HG02610 (cell line): ENCODE data around the gene LRPPRC.
"Not testable (repeated sequence)": the region's sequence is repeated elsewhere in the genome, so short reads cannot be mapped to it uniquely, and the experiment has no call there.

Experiments
- ATAC-seq: cut with Tn5 transposase; IDR thresholded peaks from one replicate; pipeline ENCODE4 v1.9.1; 2021; ENCODE audit warnings: mild to moderate bottlenecking, moderate library complexity; ENCODE audit not compliant: unreplicated experiment

LRPPRC gene

DNA sequence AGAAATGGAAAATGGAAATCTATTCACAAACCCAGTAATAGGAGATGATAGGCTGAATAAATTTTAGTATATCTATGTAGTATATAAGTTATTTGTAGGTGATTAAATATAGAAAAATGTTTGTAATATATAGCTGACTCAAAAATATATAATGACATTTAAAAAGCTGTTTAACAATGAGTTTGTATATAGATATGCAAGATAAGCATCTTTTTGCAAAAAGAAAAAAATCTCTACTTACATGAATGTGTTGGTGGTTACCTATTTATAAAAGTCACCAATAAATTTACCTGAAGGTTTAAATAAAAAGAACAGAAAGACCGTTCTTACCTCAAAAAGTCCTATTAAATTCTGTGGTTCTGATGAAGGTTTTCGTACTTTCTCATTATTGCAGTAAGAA, 71.3 kb downstream of the LRPPRC start:
- no peak for ATAC-seq

GRCh38 chr2:43911136-43911790, 84.5 kb downstream of the LRPPRC start:
- ATAC-seq: not testable (repeated sequence)

DNA sequence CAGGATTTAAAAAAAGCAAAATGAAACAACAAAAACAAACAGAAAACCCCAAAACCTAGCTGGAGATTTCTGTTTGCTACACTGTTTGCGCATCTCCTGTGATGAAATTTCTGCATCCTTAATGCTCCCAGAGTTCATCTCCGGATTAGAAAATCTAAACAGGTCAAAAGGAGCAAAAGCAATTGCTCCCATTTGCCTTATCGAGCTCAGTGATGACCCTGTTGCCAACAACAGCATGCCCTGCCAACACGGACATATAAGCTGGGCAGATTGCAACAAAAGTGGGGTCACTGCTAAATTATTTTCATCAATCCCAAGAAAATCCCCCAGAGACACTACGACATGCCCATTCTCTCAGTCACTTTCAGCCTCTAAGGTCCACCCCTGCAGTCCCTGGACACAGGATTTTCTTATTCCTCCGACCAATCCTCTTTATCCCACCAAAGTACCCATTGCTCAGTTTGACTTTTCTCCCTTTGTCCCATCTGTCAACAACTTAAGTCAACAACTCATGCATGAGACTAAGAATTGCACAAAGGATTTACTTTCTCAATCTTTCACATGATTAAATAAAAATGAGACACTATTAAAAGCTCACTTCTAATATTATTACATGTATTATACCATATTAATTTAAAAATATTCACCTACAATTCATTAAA, 89.2 kb downstream of the LRPPRC start:
- no peak for ATAC-seq

- no peak for ATAC-seq
Measured at GRCh38 chr2:43905871-43906270, 89.9 kb downstream of the LRPPRC start.

GRCh38 chr2:43905371-43905803, 90.4 kb downstream of the LRPPRC start:
- peak; percentile 76 for ATAC-seq

GRCh38 chr2:43899589-43899988, 96.2 kb downstream of the LRPPRC start:
- no peak for ATAC-seq

DNA sequence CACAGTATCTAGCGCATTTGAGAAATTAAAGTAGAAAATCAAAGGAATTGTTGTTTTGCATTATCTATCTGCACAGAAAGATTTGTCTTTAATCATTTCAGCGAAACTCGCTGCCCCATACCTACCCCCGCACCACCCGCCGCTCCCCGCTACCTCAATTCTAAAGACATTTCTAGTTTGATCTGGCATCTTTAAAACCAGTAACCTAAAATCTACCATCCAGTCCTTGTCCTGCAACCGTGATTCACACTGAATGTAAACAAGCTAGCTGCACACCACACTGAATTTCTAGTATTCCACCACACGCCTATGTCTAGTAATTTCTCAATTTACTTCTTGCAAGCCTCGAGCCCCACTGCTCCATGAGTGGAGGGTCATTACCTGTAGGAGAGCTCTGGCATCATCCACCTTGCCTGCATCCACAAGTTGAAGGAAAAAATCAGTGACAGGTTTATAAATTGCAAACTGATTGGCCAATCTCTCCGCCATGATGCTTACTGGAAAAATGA, 96.9 kb downstream of the LRPPRC start:
- ATAC-seq: no peak

- ATAC-seq: no peak
Measured at GRCh38 chr2:43898134-43898837, 97.5 kb downstream of the LRPPRC start.

DNA sequence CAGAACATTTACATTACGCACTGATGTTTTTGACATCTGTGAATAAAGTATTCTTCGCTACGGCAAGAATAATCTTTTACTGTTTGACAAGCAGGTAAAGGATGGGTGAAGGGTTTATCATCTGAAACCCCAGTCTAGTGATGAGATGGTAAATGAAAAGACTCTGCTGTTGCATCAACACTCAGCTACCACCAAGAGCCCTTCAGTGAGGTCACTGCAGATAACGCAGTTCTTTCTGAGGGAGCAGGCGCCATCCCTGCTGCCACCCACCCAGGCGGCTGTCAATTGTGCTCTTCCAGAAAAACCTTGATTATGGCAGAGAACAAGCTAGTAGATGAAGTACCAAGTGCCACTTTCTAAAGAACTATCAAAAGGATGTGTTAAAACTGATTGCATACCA, 98.3 kb downstream of the LRPPRC start:
- no peak for ATAC-seq

DNA sequence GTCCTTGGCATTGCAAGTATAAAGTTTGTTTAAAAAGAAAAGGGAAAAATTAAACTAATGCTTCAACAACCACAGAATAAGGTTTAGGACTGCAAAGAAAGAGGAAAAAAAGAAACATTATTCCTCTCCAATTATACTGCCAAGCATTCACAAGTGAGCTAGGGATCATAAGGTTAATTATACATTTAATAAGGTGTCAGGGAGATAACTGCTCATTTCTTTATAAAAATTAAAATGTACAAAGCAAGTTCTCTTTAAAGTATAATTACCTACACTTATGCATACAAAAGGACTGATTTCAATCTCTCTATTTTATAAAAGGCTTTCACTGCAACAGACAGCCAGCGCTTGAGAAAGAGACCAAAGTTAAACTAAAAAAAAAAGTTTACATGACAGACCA, 98.9 kb downstream of the LRPPRC start:
- no peak for ATAC-seq

- ATAC-seq: no peak
Measured at GRCh38 chr2:43894743-43895142, 101.0 kb downstream of the LRPPRC start.

- no peak for ATAC-seq
Measured at GRCh38 chr2:43890855-43891254, 104.9 kb downstream of the LRPPRC start.

DNA sequence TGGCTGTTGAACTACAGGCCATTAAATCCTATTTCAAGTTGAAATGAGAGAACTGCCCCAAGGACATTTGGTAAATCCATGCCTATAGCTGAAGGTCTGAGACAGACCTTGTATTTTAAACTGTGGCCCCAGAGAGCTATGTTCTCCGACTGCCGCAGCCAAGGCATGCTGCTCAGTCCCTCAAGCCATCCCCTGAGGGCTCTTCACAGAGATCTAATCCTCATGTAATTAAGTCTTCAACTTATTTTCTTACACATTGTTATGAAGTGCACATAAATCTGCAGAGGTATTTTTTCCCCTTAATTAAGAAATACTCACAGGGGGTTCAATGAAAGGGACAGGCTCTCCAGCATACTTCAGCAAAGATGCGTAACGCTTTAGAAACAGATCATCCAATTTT, 106.4 kb downstream of the LRPPRC start:
- ATAC-seq: no peak

DNA sequence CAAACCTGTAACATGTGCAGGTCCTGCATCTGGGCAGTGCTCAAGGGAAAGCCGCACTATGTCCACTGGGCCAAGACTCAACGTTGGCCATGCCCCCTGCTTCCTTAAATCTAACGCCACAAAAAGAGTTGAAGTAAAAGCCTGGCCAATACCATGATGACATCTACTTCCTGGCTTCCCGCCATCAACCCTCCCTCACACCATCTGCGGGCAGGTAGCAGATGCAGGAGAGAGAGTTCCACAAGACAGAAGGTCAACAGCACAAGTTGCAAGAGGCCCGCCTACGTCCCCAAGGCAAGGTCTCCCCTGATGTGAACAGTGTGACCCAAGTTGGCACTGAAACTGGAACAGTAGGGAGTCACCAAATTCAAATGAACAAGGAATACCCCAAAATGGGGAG, 108.6 kb downstream of the LRPPRC start:
- no peak for ATAC-seq

DNA sequence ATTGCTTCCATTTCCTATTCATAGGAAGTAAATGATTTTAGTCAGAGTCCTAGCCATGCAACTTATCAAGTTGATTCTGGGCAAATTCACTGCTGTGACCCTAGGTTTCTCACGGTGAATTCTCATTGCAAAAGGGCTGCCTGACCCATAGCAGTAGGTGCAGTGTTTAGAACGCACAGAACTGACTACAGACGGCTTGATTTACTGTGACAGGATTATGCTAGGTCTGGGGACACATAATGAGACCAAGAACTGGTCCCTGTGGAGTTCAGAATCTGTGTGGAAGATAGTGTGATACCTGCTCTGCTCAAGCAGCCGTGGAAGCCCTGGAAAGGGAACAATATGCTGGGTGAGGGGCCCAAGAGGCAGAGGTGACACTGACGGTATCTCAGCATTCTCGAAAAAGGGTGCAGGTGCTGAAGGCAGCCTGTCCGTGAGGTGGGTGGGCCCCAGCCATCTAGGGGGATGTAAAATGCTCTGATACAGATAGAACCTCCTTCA, 110.6 kb downstream of the LRPPRC start:
- ATAC-seq: no peak

DNA sequence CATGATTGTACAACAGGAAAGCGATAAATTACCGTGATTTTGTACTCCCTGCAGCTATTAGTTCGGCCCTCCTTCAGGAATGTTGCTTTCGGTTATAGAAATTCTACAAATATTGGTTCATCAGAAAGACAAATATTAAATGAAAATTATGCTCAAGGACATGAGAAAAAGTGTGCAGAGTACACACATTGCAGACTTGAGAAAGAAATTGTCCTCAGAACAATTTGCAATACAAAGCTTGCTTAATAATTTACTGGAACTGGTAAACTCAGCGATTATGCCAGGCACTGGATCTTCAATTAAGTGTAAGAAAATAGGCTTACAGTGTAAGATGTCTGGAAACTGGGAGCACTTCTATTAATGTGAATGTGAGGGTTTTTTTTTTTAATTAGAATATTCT, 111.1 kb downstream of the LRPPRC start:
- no peak for ATAC-seq

- ATAC-seq: no peak
Measured at GRCh38 chr2:43882312-43882711, 113.5 kb downstream of the LRPPRC start.

- no peak for ATAC-seq
Measured at GRCh38 chr2:43880952-43881351, 114.8 kb downstream of the LRPPRC start.

DNA sequence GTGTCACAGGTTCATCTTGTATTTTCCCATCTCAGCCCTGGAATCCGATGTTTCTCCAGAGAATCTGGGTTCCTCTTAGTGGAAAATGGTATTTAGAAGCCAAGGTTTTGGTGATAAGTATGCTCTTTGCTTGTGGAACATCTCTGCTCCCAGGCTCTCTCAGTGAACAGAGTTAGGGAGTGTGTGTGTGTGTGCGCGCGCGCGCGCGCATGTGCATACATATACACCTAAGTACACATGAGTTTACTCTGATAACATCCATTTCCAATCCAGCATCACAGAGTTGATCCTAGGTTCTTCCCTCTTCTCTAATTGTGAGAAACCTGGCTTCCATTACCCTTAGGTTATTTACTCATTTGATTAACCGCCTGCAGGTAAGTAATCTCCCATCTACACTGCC, 115.3 kb downstream of the LRPPRC start:
- no peak for ATAC-seq

- ATAC-seq: no peak
Measured at GRCh38 chr2:43879261-43879660, 116.5 kb downstream of the LRPPRC start.

GRCh38 chr2:43877782-43878464, 117.9 kb downstream of the LRPPRC start:
- no peak for ATAC-seq
